Muscle of leg (tissue), 16 donors: ENCODE measurements around the gene CEP68. TPM values are rescaled to one million over a fixed set of nuclear protein-coding genes. Genes with fewer than 3 reads are reported as not detected.

ENCODE experiments used
- DNase-seq: peaks from one replicate; pipeline ENCODE4 v3.0.0; 2013
- H3K27ac ChIP-seq: one replicate; pipeline ENCODE4 v1.5.1; 2013; ENCODE audit warnings: mild to moderate bottlenecking, low read length, control low read depth
- H3K27me3 ChIP-seq: one replicate; pipeline ENCODE4 v1.6.1; 2013; ENCODE audit warnings: low read length; ENCODE audit not compliant: control insufficient read depth, insufficient read depth
- H3K36me3 ChIP-seq: one replicate; pipeline ENCODE4 v1.6.1; 2013; ENCODE audit warnings: low read length; ENCODE audit not compliant: control insufficient read depth, insufficient read depth
- H3K4me1 ChIP-seq: one replicate; pipeline ENCODE4 v1.6.1; 2013; ENCODE audit warnings: low read length; ENCODE audit not compliant: control insufficient read depth, insufficient read depth
- H3K4me3 ChIP-seq: one replicate; pipeline ENCODE4 v1.5.1; 2013; ENCODE audit warnings: low read length, control low read depth
- H3K9me3 ChIP-seq: replicated peaks from 2 replicates; pipeline ENCODE4 v1.6.1; 2013; ENCODE audit warnings: low read depth, low read length; ENCODE audit not compliant: control insufficient read depth
- WGBS: methylation state at CpG from one replicate; pipeline ENCODE4 v1.1.5; 2013; ENCODE audit warnings: missing lambda C conversion rate; ENCODE audit not compliant: insufficient coverage; 5-methylcytosine and 5-hydroxymethylcytosine counted together
- long read RNA-seq, 11 donors: transcript quantifications; one replicate each; lab custom pipeline, GENCODE V29; 2026
- polyA plus RNA-seq, 8 donors: library from polyadenylated mRNA; unstranded; fragments of 120-200 nt; gene quantifications; one replicate each; pipeline versions ENCODE4 v1.2.1 to v1.2.3, GENCODE V29; 2013; ENCODE audit warnings: inconsistent platforms in 1 of 8, low replicate concordance in 1 of 8; ENCODE audit not compliant: insufficient read length in 8 of 8, insufficient read depth in 1 of 8
- total RNA-seq: library from RNA; stranded (reverse); fragments of 120-200 nt; gene quantifications from one replicate; pipeline ENCODE4 v1.2.4, GENCODE V29; 2013

Gene CEP68, protein sequence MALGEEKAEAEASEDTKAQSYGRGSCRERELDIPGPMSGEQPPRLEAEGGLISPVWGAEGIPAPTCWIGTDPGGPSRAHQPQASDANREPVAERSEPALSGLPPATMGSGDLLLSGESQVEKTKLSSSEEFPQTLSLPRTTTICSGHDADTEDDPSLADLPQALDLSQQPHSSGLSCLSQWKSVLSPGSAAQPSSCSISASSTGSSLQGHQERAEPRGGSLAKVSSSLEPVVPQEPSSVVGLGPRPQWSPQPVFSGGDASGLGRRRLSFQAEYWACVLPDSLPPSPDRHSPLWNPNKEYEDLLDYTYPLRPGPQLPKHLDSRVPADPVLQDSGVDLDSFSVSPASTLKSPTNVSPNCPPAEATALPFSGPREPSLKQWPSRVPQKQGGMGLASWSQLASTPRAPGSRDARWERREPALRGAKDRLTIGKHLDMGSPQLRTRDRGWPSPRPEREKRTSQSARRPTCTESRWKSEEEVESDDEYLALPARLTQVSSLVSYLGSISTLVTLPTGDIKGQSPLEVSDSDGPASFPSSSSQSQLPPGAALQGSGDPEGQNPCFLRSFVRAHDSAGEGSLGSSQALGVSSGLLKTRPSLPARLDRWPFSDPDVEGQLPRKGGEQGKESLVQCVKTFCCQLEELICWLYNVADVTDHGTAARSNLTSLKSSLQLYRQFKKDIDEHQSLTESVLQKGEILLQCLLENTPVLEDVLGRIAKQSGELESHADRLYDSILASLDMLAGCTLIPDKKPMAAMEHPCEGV
- total RNA-seq = 23.2 TPM
- polyA plus RNA-seq = 10 to 100 TPM; 20.3 to 27.4 (median 23.4) TPM
- long read RNA-seq, donor 1 = 0 reads
- long read RNA-seq, donor 2 = 0 reads
- long read RNA-seq, donor 3, full-length matches to known transcripts = 1 of 116 reads
- long read RNA-seq, donor 3, partial matches to known transcripts = 6 of 116 reads
- long read RNA-seq, donor 3, other reads (novel, unspliced or antisense) = 109 of 116 reads
- long read RNA-seq, donor 4, full-length matches to known transcripts = 1 of 6 reads
- long read RNA-seq, donor 4, partial matches to known transcripts = 5 of 6 reads
- long read RNA-seq, donor 4, other reads (novel, unspliced or antisense) = 0 of 6 reads
- long read RNA-seq, donor 5, full-length matches to known transcripts = 5 of 23 reads
- long read RNA-seq, donor 5, partial matches to known transcripts = 11 of 23 reads
- long read RNA-seq, donor 5, other reads (novel, unspliced or antisense) = 7 of 23 reads
- long read RNA-seq, donor 6, full-length matches to known transcripts = 4 of 12 reads
- long read RNA-seq, donor 6, partial matches to known transcripts = 0 of 12 reads
- long read RNA-seq, donor 6, other reads (novel, unspliced or antisense) = 8 of 12 reads
- long read RNA-seq, donor 7, partial matches to known transcripts = 28 of 165 reads
- long read RNA-seq, donor 7, other reads (novel, unspliced or antisense) = 137 of 165 reads
- long read RNA-seq, donor 8, partial matches to known transcripts = 0 of 1 reads
- long read RNA-seq, donor 8, other reads (novel, unspliced or antisense) = 0 of 1 reads
- long read RNA-seq, donor 9, partial matches to known transcripts = 5 of 5 reads
- long read RNA-seq, donor 9, other reads (novel, unspliced or antisense) = 0 of 5 reads
- long read RNA-seq, donor 10, full-length matches to known transcripts = 2 of 14 reads
- long read RNA-seq, donor 10, partial matches to known transcripts = 12 of 14 reads
- long read RNA-seq, donor 10, other reads (novel, unspliced or antisense) = 0 of 14 reads
- long read RNA-seq, donor 11, full-length matches to known transcripts = 1 of 71 reads
- long read RNA-seq, donor 11, partial matches to known transcripts = 65 of 71 reads
- long read RNA-seq, donor 11, other reads (novel, unspliced or antisense) = 5 of 71 reads

DNA sequence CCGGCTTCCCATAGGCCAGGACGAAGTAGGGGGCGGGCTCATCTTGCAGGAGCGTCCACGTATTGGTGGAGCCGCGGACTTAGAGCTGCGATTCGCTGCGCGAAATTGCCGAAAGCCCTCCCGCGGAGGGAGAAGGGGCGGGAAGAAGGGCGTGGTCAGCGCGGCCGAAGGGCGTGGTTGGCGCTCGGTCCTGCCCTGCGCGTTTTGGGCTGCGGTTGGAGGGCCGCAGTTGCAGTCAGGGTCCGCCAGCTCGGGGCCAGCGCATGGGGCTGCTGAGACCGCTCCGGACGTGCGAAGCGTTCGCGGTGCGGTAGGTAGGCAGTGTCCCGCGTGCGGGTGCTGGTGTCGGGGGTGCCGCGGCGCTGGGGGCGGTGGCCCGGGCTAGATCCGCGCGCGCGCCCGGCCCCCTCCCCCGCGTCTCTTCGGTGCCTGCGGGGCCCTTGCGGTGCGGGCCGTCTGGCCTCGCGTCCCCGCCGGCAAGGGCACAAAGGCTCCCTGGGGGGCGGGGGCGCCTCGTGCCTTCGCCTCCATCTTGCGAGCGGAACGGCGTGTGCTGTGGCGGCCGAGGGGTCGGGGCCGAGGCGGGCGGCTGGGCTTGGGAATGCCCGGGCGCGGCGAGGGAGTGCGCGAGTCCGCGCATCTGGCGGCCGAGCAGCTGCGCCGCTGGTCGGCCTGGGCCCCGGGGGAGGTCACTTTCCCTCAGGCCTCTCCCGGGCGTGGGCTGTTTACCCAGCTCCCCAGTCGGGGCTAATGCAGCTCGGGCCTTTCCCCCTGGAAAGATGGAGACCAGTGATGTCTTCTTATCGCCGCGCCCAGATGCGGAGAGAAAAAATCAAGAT is at the start of gene CEP68:
TSS of gene CEP68 (plus strand) at position 202 of the 839 bp plus-strand sequence. CDS start 13,029 bp downstream, outside the sequence.
- Histone ChIP-seq H3K27ac (peak within 1 kb of the TSS; percentile 94), H3K4me3 (peak within 1 kb of the TSS; percentile 79), H3K4me1 (peaks cover 32% of the 10 kb centered on the region), H3K36me3 (no peaks in the 10 kb centered on the region), H3K9me3 (no peaks in the 10 kb centered on the region), H3K27me3 (no peaks in the 10 kb centered on the region)
- DNase-seq = peak; percentile 99
- under 1% methylated on average over 84 of the region's 99 CpGs for WGBS

DNA sequence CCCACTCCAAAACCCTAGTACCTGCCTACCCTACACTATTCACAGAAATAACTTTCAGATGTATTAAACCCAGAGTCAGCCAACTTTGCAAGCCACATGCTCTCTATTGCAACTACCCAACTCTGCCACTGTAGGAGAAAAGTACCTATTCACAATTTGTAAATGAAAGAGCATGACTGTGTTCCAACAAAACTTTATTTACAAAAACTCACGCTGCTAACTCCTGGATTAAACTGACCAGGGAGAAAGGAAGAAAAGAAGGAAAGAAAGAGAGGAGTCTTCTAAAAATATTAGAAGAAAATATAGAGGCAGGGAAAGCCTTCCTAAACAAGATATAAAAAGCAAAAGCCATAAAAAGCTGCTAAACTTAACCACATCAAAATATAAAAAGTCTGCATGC is 42.4 kb upstream of the CEP68 start:
- H3K4me3 ChIP-seq = no peak overlapping the region
- no peaks in the 10 kb centered on the region for H3K27me3 ChIP-seq
- H3K36me3 ChIP-seq = peaks cover 23% of the 10 kb centered on the region
- no peaks in the 10 kb centered on the region for H3K9me3 ChIP-seq
- no CpG with 5 or more reads among the region's 1 CpG for WGBS
- no peak for DNase-seq
- H3K4me1 ChIP-seq = peaks cover 3% of the 10 kb centered on the region
- no peak overlapping the region for H3K27ac ChIP-seq

DNA sequence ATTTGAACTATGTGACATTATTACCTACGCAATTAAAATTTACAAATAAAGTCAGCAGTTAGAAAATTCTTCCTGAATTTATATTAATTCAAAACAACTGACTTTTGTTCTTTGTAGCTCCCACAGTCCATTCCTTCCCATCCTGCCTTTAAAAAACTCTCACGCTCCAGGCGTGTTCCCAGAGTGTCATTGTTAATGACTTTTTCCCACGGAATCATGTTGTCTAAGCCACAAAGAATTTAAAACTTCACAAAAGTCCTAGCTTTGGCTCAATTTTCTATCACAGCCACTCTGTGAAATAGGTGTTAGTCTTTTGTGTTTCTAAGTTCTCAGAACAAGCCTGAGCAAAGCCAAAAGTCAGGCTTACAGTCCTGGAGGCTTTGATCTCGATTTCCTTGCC is 40.5 kb upstream of the CEP68 start:
- Histone ChIP-seq H3K4me1 (peaks cover 3% of the 10 kb centered on the region), H3K9me3 (no peaks in the 10 kb centered on the region), H3K27me3 (no peaks in the 10 kb centered on the region), H3K4me3 (no peak overlapping the region), H3K27ac (no peak overlapping the region), H3K36me3 (peaks cover 35% of the 10 kb centered on the region)
- DNase-seq = no peak
- WGBS = 67% methylated on average over 1 of the region's 5 CpGs

GRCh38 chr2:65016789-65017188 is 39.4 kb upstream of the CEP68 start:
- peaks cover 3% of the 10 kb centered on the region for H3K4me1 ChIP-seq
- 89% methylated on average over 3 of the region's 6 CpGs for WGBS
- H3K4me3 ChIP-seq = no peak overlapping the region
- no peaks in the 10 kb centered on the region for H3K27me3 ChIP-seq
- peak overlapping the region; percentile 54 for H3K27ac ChIP-seq
- no peak for DNase-seq
- H3K9me3 ChIP-seq = no peaks in the 10 kb centered on the region
- H3K36me3 ChIP-seq = peaks cover 45% of the 10 kb centered on the region

DNA sequence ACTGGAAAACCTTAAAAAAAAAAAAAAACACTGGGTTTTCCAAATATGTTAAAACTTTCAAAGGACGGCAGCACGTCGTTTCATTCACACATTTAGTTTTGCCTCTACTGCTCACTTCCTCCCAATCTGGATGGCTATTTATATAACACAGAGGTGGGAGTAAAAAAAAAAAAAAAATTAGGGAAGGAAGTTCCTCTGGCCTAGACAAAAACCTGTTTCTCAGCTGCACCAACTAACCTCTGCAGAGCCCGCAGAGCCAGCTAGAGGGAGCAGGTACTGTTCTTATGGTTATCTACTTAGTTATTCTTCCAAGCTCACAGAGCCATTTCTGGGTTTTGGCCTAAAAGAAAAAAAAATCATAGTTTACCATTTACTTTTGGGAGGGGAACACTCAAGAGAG is 38.9 kb upstream of the CEP68 start:
- peaks cover 47% of the 10 kb centered on the region for H3K36me3 ChIP-seq
- no CpG with 5 or more reads among the region's 4 CpGs for WGBS
- peaks cover 3% of the 10 kb centered on the region for H3K4me1 ChIP-seq
- no peaks in the 10 kb centered on the region for H3K27me3 ChIP-seq
- H3K9me3 ChIP-seq = no peaks in the 10 kb centered on the region
- peak overlapping the region; percentile 54 for H3K27ac ChIP-seq
- H3K4me3 ChIP-seq = no peak overlapping the region
- peak; percentile 54 for DNase-seq

DNA sequence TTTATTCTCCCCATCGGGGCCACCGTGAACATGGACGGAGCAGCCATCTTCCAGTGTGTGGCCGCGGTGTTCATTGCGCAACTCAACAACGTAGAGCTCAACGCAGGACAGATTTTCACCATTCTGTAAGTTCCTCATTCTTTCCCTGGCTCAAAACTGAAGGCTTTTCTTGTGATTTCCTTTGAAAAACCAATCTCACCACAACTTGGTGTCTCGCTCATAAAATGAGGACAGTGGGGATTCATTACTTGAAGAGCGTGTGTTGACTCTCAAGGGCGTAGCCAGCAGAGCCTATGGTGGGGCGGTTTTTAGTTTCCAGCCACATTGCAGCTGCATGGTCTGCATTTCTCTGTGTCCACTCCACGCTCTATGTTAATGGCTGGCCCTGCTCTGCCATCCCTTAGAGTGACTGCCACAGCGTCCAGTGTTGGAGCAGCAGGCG is 38.1 kb upstream of the CEP68 start:
- H3K36me3 ChIP-seq = peaks cover 52% of the 10 kb centered on the region
- no peaks in the 10 kb centered on the region for H3K9me3 ChIP-seq
- H3K27ac ChIP-seq = peak overlapping the region; percentile 54
- no peak overlapping the region for H3K4me3 ChIP-seq
- no peaks in the 10 kb centered on the region for H3K27me3 ChIP-seq
- H3K4me1 ChIP-seq = peaks cover 3% of the 10 kb centered on the region
- 88% methylated on average over 15 of the region's 15 CpGs for WGBS
- DNase-seq = peak; percentile 55

- no peaks in the 10 kb centered on the region for H3K9me3 ChIP-seq
- peaks cover 3% of the 10 kb centered on the region for H3K4me1 ChIP-seq
- no peak overlapping the region for H3K4me3 ChIP-seq
- H3K27ac ChIP-seq = no peak overlapping the region
- no peaks in the 10 kb centered on the region for H3K27me3 ChIP-seq
- no peak for DNase-seq
- peaks cover 55% of the 10 kb centered on the region for H3K36me3 ChIP-seq
- WGBS = 36% methylated on average over 1 of the region's 1 CpG
These were observed 37.2 kb upstream of the CEP68 start for GRCh38 chr2:65019010-65019409.

GRCh38 chr2:65019675-65020195 is 36.5 kb upstream of the CEP68 start:
- 79% methylated on average over 4 of the region's 8 CpGs for WGBS
- peaks cover 55% of the 10 kb centered on the region for H3K36me3 ChIP-seq
- DNase-seq = no peak
- no peak overlapping the region for H3K4me3 ChIP-seq
- H3K27ac ChIP-seq = no peak overlapping the region
- no peaks in the 10 kb centered on the region for H3K9me3 ChIP-seq
- H3K4me1 ChIP-seq = peaks cover 3% of the 10 kb centered on the region
- no peaks in the 10 kb centered on the region for H3K27me3 ChIP-seq
